GM18858 (cell line): ENCODE results near the gene SELENOW.
"Not testable (repeated sequence)": the region's sequence is repeated elsewhere in the genome, so short reads cannot be mapped to it uniquely, and the experiment has no call there.

Experiments used
- ATAC-seq: cut with Tn5 transposase; IDR thresholded peaks from one replicate; pipeline ENCODE4 v1.9.1; 2021; ENCODE audit not compliant: unreplicated experiment

The SELENOW gene

GRCh38 chr19:47778049-47778953 lies at the start of gene SELENOW:
SELENOW (plus strand) TSS chr19:47778703; CDS start chr19:47778786, 83 bp downstream.
- ATAC-seq = no peak

DNA sequence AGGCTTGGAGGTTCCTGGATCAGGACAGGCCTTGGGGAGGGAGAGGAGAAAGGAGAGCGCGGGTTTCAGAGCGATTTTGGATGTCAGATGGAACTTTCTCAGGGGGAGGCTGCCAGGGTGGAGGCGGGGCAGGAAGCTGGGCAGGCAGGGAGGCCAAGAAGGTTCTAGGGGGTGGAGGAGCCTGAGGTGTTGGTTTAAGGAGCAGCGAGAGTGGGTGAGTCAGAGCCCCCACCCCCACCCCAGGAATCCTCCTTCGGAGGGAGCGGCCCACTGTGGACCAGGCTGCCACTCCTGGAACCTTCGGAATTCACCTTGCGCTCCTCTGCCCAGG lies 49.1 kb upstream of the SELENOW start:
- ATAC-seq = no peak

GRCh38 chr19:47729799-47730520 lies 48.5 kb upstream of the SELENOW start:
- no peak for ATAC-seq

- no peak for ATAC-seq
Observed at GRCh38 chr19:47730521-47730889, 48.0 kb upstream of the SELENOW start.

- ATAC-seq = no peak
Observed at GRCh38 chr19:47730910-47731309, 47.6 kb upstream of the SELENOW start.

GRCh38 chr19:47735131-47735530 lies 43.4 kb upstream of the SELENOW start:
- ATAC-seq = no peak

DNA sequence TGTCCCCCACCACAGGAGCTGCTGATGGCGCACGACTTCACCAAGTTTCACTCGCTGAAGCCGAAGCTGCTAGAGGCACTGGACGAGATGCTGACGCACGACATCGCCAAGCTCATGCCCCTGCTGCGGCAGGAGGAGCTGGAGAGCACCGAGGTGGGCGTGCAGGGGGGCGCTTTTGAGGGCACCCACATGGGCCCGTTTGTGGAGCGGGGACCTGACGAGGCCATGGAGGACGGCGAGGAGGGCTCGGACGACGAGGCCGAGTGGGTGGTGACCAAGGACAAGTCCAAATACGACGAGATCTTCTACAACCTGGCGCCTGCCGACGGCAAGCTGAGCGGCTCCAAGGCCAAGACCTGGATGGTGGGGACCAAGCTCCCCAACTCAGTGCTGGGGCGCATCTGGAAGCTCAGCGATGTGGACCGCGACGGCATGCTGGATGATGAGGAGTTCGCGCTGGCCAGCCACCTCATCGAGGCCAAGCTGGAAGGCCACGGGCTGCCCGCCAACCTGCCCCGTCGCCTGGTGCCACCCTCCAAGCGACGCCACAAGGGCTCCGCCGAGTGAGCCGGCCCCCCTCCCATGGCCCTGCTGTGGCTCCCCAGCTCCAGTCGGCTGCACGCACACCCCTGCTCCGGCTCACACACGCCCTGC lies 37.5 kb upstream of the SELENOW start:
- ATAC-seq = no peak

- ATAC-seq = no peak
Observed at GRCh38 chr19:47741544-47742140, 36.9 kb upstream of the SELENOW start.

DNA sequence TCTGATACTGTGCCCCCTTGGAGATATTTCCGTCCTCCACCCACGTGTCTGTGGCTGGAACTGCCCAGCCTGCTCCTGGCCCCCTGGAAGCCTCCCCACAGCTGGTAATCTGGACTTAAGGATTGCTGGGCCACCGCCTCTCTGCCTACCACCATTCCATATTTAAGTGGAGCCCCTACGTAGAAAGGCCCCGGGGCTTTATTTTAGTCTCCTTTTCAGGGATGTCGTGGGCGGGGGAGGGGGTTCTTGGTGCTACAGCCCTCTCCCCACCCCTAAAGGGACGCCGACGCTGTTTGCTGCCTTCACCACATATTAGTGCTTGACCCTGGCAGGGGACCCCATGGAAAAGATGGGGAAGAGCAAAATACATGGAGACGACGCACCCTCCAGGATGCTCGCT lies 35.9 kb upstream of the SELENOW start:
- no peak for ATAC-seq

DNA sequence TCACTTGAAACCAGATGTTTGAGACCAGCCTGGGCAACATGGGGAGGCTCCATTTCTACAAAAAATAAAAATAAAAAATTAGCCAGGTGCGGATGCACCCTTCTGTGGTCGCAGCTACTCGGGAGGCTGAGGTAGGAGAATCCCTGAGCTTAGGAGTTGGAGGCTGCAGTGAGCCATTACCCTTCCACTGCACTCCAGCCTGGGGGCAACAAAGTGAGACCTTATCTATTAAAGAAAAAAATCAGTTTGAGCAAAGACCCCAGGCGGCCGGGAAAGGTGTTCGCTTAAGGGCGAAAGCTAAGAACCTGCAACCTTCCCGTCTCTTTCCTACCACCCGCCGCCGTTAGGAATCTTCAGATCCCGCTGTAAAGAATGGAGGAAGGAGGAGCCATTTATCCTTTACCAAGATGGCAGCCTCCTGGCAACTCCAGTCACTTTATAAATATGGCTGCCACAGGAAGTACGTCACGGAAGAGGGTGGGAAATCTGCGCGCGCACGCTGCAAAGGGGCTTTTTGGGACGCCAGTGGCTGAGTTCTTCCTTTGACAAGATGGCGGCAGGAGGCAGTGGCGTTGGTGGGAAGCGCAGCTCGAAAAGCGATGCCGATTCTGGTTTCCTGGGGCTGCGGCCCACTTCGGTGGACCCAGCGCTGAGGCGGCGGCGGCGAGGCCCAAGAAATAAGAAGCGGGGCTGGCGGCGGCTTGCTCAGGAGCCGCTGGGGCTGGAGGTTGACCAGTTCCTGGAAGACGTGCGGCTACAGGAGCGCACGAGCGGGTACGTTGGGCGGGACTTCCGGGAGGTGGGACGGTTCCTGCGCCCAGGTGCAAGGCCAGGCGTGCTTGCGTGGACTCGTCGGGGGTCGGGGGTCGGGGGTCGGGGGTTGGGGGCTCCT lies 33.2 kb upstream of the SELENOW start, which contains the start of gene NOP53:
NOP53 (plus strand) TSS at position 537 of the 892 bp plus-strand sequence; CDS start at position 551, 14 bp downstream.
- peak; percentile 44 for ATAC-seq

- not testable (repeated sequence) for ATAC-seq
Observed at GRCh38 chr19:47746129-47746528, 32.4 kb upstream of the SELENOW start.

GRCh38 chr19:47749326-47749725 lies 29.2 kb upstream of the SELENOW start:
- ATAC-seq = no peak

DNA sequence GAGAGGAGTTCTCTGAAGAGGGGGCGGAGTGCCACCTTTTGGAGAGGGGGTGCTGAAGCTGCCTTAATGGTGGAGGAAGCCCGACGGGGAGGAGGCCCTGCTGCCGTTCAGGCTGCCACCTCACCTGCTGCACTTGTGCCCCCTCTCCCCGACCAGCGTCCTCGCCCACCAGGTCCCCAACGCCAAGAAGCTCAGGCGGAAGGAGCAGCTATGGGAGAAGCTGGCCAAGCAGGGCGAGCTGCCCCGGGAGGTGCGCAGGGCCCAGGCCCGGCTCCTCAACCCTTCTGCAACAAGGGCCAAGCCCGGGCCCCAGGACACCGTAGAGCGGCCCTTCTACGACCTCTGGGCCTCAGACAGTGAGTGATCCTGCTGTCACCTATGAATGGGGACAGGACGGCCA lies 27.8 kb upstream of the SELENOW start:
- no peak for ATAC-seq

DNA sequence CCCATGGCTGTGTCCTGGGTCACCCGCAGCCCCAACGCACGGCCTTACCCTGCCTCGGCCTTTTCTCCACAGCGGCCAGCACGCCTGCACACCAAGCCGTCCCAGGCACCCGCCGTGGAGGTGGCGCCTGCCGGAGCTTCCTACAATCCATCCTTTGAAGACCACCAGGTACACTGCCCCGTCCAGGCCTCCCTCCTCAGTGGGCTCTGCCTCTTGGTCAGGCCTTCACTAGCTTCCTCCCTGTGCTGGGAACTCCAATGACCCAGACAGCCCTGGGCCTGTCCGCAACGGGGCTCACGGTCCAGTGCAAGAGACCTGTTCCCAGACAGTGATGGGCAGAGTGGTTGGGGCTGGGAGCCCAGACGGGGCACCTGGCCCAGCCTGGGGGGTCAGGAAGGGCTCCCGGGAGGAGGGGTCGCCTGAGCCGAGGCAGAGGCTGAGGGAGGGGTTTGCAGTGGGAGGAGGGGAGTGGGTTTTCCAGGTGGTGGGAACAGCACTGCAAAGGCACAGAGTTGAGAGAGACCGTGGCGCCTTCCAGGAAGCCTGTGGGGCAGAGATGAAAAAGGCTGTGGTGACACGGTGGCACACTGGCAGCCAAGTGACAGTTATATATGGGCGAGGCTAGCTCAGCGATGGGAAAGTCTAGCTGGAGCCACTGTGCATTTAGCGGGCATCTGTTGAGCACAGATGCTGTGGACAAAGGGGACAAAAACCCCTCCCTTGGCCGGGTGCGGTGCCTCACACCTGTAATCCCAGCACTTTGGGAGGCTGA lies 25.9 kb upstream of the SELENOW start:
- no peak for ATAC-seq

DNA sequence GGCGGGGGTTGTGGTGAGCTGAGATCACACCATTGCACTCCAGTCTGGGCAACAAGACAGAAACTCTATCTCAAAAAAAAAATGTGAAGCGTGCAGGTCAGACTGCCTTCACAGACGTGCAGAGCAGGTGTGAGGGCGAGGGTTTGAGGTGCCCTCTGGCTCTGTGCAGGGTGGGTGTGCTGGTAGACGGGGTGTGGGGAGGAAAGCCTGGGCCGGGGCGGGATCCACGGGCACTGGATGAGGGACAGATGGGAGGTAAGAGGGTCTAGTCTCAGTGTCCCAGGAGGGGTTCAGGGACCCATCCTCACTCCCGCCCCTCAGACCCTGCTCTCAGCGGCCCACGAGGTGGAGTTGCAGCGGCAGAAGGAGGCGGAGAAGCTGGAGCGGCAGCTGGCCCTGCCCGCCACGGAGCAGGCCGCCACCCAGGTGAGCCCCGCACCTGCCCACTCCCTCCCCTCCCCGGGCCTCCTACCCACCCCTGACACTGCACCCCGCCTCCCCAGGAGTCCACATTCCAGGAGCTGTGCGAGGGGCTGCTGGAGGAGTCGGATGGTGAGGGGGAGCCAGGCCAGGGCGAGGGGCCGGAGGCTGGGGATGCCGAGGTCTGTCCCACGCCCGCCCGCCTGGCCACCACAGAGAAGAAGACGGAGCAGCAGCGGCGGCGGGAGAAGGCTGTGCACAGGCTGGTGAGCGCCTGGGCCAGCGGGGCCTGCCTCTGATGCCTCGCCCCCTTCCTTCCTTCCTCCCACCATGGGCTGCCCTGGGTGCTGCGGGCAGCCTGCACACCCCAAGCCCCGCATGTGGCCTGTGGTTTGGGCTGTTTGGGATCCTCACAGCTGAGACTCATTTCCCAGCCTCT lies 24.1 kb upstream of the SELENOW start:
- no peak for ATAC-seq

- ATAC-seq = no peak
Observed at GRCh38 chr19:47755065-47755761, 23.3 kb upstream of the SELENOW start.

DNA sequence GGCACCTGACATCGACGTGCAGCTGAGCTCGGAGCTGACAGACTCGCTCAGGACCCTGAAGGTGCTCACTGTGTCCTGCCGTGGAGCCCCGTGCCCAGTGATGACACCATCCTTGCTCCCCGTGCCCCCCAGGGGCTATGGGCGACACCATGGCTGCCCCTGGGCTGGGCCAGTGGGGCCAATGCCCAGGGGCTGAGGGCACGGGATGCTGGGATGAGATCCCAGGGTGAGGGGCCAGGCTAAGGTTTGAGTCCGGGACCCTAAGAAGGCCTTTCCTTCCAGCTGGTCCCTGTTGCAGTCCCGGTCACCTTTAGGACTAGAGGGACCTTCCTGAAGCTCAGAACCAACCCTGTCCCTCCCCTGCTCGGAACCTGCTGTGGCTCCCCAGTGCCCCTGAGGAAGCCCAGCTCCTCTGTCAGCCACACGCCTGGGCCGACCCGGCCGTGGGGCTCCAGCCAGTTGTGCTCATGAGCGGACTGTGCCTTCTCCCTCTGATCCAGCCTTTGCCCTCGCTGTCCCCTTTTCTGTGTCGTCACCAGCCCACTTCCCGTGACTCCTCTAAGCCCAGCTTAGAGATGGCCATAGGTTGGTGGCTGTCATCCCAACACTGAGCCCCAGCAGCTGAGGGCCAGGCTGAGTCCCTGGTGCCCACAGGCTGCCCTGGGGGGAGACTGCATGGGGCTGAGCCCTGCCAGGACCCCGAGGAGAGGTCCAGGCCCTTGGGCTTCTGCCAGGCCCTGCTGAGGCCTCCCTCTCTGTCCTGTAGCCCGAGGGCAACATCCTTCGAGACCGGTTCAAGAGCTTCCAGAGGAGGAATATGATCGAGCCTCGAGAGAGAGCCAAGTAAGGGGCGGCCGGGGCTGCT lies 22.5 kb upstream of the SELENOW start:
- ATAC-seq = no peak
